Stimulated activated CD4-positive, alpha-beta T cell treated with anti-CD3 and anti-CD28 coated beads, Interleukin-1b, Interleukin-23, amount 100 ng/mL, for 4 hours (primary cell): ENCODE data around the gene ATP8A2.
"Not testable (repeated sequence)": the region's sequence is repeated elsewhere in the genome, so short reads cannot be mapped to it uniquely, and the experiment has no call there.

ENCODE experiments used
- DNase-seq, 2 donors: peaks; one replicate each; pipeline ENCODE4 v3.0.0-alpha.2; 2020; ENCODE audit warnings: low read depth in 2 of 2

The ATP8A2 gene

GRCh38 chr13:25803641-25804040, 431.9 kb downstream of the ATP8A2 start:
- DNase-seq, result no peak

DNA sequence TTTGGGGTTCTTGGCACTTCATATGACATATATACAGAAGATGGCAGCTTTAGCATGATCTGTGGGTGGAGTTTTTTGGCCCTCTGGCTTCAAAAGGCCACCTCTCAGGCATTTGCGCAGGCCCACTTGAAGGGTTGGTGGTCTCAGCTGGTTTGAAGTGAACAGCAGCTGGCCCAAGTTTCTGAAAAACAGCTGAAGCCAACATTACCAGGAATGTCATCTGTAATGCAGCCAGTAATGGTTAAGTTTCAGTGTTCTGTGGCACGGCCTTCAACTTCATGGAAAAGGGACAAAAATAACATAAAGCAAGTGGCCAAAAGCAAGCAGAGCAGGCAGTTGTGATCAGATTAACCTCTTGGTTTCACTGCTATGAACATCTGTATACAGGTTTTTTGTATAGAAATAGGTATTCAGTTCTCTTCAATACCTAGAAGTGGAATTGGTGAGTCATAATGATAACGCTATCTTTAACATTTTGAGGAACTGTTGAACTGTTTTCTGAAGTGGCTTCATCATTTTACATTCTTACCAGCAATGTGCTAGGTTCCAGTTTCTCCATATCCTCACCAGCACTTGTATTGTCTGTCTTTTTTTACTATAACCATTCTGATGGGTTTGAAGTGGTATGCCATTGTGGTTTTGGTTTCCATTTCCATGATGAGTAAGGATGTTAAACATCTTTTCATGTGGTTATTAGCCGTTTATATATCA, 434.6 kb downstream of the ATP8A2 start:
- DNase-seq, result no peak

DNA sequence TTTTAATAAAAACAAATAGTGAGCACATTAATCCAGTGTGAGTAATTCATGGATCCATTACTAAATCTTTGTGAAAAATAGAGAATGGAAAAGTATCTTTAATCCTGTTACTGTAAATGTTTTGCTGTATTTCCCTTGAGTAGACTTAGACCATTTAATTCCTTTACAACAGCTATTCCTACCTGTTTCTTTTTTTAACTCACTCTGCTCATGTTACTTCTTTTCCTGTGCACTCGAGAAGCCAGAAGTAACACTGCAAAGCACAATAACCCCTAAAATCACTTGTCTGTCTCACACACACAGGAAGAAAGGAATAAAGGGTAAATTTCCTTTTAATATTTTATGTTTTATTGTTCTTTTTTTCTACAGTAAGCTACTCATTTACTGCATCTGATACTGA, 435.8 kb downstream of the ATP8A2 start:
- no peak for DNase-seq

GRCh38 chr13:25811506-25811905, 439.7 kb downstream of the ATP8A2 start:
- no peak for DNase-seq

GRCh38 chr13:25816239-25816638, 444.5 kb downstream of the ATP8A2 start:
- DNase-seq, result no peak

DNA sequence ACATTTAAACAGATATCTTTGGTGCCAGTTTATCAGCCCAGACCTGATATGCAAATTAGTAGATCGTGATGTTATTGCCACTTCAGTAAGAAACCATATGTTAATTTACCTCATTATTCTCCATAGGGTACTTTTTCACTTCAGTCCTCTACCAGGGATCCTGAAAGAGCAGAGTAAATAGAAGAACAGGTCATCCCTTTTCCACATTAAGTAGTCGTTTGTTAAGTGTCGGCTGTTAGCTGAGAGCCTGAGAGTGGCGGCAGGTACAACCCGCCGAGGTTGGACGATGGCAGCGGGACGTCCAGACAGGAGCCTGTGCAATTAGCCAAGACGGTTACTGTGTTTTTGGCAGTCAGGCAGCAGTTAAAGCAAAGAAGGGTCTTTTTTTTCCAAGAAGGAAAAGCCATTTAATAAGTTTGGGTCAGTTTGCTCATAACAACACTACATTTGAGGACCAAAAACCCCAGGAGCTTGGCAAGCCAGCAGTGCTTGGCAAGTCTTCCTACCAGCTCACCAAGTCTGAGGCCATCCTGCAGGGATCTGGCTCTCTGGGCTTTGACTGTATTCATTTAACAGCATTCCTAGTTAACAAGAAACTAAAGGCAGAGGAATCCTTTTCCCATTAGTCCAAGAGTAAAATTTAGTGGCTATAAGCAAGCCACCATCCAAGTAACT, 448.2 kb downstream of the ATP8A2 start:
- no peak for DNase-seq

GRCh38 chr13:25821776-25822175, 450.0 kb downstream of the ATP8A2 start:
- DNase-seq, result no peak

DNA sequence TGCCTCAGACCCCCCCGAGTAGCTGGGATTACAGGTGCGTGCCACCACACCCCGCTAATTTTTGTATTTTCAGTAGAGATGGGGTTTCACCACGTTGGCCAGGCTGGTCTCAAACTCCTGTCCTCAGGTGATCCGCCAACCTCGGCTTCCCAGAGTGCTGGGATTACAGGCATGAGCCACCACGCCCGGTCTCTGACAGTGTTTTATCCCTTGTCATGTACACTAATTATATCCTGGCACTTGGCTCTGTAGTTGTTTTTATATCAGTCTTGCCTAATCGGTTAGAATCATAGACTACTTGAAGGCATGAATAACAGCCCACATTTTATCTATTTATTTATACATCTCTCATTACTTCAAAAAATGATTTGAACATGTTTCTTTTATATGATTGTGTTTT, 455.4 kb downstream of the ATP8A2 start:
- DNase-seq, result not testable (repeated sequence)

- no peak for DNase-seq
These were observed 456.2 kb downstream of the ATP8A2 start for GRCh38 chr13:25827831-25828465.

DNA sequence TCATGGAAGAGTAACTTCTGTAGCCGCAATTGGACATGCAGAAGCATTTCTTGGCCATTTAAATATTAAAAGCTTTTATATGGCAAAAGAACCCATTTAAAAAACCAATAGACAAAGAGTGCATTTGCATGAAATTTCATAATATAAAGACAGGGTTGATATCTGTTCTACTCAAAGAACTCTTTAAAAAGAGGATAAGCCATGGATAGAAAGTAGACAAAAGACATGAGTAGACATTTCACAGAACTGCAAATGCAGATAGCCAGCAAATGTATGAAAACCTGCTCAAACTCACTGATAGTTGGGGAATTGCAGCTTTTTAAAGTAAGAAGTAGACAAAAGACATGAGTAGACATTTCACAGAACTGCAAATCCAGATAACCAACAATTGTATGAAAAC, 462.0 kb downstream of the ATP8A2 start:
- no peak for DNase-seq

DNA sequence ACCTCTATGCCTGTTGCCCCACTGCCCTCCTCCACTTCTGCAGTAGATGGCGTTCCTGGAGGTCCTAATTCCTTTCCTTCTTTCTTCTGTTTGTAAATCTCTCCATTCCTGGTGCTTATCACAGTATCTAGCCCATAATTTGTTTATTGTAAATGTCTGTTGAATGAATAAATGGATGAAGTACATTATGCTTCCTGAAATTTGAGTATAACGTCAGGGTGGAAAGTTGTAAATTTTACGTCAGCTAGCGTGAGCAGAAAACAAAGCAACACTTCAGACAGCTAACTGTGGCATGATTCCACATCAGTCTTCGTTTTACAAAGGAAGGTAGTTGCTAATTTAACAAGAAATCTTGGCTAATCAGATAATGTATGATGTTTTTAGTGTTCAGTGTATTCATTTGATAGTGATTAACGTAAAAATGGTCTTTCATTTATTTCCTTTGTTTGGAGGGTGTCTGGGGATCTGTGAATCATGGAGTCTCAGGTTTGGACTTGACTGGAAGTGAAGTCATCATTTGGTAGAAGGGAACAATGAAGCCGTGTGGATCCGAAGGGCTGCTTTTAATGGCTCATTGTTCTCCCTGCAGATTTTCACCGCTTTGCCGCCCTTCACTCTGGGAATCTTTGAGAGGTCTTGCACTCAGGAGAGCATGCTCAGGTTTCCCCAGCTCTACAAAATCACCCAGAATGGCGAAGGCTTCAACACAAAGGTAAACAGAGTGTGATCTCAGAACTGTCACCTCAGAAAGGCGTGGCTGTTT, 465.0 kb downstream of the ATP8A2 start:
- DNase-seq, result no peak

DNA sequence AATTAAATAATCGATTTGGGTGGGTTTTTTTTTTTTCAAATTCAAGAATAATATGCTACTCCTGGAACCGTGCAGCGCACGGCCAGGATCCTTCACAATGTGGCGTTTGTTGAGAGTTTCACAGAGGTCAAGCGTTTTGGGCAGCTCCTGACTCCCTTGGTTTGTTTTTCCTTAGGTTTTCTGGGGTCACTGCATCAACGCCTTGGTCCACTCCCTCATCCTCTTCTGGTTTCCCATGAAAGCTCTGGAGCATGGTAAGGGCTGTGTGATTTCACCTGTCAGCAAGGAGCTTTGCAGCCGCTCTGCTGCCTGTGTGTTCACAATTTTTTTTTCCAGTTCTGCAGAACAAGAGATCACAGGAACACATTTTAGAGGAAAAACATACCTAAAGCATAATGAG, 467.6 kb downstream of the ATP8A2 start:
- no peak for DNase-seq

DNA sequence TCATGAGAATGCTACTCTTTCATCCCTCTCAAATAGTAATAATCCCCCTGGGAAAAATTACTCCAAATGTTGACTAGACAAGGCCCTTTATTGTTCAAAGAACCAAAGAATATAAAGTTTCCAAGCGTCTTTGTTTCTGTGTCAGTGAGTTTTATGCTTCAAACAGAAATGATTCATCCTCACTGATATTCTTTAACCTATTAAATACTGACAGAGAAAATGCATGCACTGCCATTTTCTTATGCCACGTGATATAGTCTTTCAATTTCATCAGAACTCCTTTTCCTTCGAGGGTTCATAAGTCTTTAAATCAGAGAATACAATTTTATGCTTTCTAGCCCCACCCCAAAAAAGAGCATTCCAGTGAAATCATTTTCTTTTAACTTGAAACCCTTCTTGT, 468.5 kb downstream of the ATP8A2 start:
- no peak for DNase-seq

- DNase-seq, result no peak
These were observed 469.2 kb downstream of the ATP8A2 start for GRCh38 chr13:25840931-25841330.

DNA sequence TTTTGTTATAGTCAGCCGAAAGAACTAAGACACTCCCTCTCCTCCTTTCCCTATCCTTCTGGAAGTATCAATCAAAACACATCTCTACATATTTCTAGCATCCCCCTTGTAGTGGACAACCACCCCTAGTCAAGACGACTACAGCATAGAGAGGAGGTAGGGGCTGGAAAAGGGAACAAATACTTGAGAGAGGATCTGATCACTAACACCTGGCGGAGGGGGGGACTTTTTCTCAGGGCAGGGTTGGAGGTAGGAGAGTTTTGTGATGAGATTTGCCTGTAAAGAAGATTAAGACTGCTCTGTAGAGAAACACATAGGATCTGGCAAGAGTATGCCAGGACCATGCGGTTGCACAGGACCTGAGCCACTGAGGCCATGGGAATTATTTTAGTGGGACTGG, 471.9 kb downstream of the ATP8A2 start:
- DNase-seq, result no peak

- no peak for DNase-seq
These were observed 473.0 kb downstream of the ATP8A2 start for GRCh38 chr13:25844559-25845434.

- no peak for DNase-seq
These were observed 474.6 kb downstream of the ATP8A2 start for GRCh38 chr13:25846222-25846984.

- no peak for DNase-seq
These were observed 475.4 kb downstream of the ATP8A2 start for GRCh38 chr13:25847145-25847544.

DNA sequence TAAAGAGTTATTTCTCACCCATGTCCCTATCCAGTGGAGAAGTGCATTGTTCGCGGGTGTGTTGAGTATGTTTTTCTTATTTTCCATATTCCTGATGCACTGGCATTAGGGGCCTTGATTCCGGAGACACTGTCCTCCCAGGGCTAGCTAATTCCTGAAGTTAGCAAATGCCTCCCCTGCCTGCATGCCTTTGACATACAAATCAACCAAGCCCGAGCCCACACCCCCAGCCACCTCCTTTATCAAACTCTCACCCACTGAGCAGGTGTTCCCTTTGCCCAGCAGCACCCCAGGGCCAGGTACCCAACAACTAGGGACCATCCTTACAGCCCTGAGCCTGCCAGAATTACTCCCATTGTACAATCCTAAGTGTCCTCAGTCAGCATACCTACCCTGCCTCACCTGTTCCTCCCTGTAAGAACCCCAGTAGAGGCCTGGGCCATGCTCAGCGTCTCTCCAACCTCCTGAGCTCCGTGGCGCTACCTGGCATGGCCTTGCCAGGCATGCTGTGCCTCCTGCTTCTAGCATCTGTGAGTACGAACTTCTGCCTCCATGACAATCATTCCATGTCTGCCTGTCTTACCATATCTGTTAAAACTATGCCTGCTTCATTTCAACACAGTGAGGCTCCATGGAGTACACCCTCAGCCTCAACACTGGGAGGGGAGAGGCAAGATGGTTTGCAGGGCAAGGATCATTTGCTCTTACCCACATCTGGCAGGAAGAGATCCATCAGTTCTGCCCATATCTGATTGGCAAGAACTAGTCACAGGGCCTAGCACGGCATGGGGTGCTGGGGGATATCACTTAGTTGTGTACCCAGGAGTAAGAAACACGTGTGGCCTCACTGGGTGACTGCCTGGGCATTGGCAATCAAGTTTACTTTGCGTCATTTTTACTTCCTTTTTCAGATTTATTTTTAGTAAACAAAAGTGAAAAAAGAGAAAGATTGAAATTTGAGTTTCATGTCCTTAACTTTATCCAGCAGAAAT, 476.2 kb downstream of the ATP8A2 start:
- DNase-seq, result no peak
